ENCODE measurements around the gene PDE6A. TPM values are rescaled to one million over a fixed set of nuclear protein-coding genes. Genes with fewer than 3 reads are reported as not detected.
A peak's percentile ranks its signal among the peaks of the same experiment; 100 is the strongest.

PDE6A gene
- total and polyA plus RNA-seq, 9 of the 15 experiments (the other 6 are each of a cell fraction or from before 2014, with no cell fraction given), result 0.01 to 0.04 (median 0.01) TPM; not detected in 6

DNA sequence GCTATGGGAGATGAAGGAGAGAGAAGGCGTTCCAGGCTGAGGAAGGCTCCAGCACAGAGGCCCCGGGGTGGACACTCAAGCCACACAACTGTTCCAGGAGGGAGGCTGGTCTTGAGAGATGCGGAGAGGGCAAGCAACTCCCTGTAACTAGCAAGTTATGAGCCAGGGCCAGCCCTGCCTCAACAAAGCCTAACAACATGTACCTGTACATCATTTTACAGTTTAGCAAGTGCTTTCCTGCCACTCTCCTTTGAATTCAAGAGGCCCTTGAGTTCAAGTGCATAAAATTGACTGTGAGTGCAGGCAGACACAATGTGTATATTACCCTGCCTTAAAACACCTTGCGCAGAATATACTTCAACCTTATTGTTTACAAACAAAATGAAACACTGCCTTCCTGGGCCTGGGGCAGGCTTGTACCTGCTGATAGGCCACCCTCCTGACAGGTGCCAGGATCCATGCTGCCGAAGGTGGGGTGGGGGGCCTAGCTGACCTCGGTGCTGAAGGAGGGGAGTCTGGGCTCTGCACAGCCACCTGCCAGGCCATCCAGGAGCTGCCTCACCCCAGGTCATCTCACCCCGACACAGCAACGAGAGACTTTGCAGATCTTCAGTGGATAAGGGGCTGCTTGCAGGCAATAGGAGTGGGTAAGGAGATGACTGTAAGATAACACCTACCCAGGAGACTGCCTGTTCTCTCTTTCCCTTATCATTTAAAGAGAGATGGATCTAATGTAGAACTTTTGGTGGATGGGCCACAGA is 134.5 kb downstream of the PDE6A start:
- TF ChIP-seq, protein P1, sequence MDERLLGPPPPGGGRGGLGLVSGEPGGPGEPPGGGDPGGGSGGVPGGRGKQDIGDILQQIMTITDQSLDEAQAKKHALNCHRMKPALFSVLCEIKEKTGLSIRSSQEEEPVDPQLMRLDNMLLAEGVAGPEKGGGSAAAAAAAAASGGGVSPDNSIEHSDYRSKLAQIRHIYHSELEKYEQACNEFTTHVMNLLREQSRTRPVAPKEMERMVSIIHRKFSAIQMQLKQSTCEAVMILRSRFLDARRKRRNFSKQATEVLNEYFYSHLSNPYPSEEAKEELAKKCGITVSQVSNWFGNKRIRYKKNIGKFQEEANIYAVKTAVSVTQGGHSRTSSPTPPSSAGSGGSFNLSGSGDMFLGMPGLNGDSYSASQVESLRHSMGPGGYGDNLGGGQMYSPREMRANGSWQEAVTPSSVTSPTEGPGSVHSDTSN (CRISPR knock-in tag; IDR thresholded peaks at IDR 0.05; ENCODE audit: low read depth), result no peak
- TF ChIP-seq, protein P1 (tag; conservative IDR thresholded peaks at IDR 0.05; ENCODE audit: low read depth), result no peak
- TF ChIP-seq CTBP1 (IDR thresholded peaks at IDR 0.05; ENCODE audit: borderline replicate concordance) (peak; percentile 40), NR4A1 (CRISPR knock-in tag; IDR thresholded peaks at IDR 0.05) (no peak), NR4A1 (tag; IDR thresholded peaks at IDR 0.05) (0 out of 2 replicates have a peak, but pooled peaks have one; percentile 16), GATA2 (CRISPR knock-in tag; IDR thresholded peaks at IDR 0.05) (0 out of 2 replicates have a peak, but pooled peaks have one; percentile 52), NR2C1 (IDR thresholded peaks at IDR 0.05) (no peak), NR2C1 (tag; IDR thresholded peaks at IDR 0.05) (0 out of 2 replicates have a peak, but pooled peaks have one; percentile 4), EP300 (IDR thresholded peaks at IDR 0.05; ENCODE audit: low read length) (no peak), RBM25 (IDR thresholded peaks at IDR 0.05; ENCODE audit: low read depth, low read length, severe bottlenecking) (no peak), HDAC8 (tag; IDR thresholded peaks at IDR 0.05) (no peak)
- TF ChIP-seq, protein P2, sequence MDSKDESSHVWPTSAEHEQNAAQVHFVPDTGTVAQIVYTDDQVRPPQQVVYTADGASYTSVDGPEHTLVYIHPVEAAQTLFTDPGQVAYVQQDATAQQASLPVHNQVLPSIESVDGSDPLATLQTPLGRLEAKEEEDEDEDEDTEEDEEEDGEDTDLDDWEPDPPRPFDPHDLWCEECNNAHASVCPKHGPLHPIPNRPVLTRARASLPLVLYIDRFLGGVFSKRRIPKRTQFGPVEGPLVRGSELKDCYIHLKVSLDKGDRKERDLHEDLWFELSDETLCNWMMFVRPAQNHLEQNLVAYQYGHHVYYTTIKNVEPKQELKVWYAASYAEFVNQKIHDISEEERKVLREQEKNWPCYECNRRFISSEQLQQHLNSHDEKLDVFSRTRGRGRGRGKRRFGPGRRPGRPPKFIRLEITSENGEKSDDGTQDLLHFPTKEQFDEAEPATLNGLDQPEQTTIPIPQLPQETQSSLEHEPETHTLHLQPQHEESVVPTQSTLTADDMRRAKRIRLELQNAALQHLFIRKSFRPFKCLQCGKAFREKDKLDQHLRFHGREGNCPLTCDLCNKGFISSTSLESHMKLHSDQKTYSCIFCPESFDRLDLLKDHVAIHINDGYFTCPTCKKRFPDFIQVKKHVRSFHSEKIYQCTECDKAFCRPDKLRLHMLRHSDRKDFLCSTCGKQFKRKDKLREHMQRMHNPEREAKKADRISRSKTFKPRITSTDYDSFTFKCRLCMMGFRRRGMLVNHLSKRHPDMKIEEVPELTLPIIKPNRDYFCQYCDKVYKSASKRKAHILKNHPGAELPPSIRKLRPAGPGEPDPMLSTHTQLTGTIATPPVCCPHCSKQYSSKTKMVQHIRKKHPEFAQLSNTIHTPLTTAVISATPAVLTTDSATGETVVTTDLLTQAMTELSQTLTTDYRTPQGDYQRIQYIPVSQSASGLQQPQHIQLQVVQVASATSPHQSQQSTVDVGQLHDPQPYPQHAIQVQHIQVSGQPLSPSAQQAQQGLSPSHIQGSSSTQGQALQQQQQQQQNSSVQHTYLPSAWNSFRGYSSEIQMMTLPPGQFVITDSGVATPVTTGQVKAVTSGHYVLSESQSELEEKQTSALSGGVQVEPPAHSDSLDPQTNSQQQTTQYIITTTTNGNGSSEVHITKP (IDR thresholded peaks at IDR 0.05; ENCODE audit: partially characterized antibody), result peak; percentile 10
- Histone ChIP-seq H3K79me2 (ENCODE audit: control insufficient read depth, insufficient read depth, low read length) (peaks cover 97% of the 10 kb centered on the region), H3K4me3 (no peak overlapping the region), H3K9me3 (replicated peaks; ENCODE audit: control insufficient read depth, insufficient read depth, low read depth, low read length) (no peaks in the 10 kb centered on the region), H3K9me1 (ENCODE audit: control insufficient read depth, insufficient read depth, low read length) (peaks cover 3% of the 10 kb centered on the region), H3K27ac (ENCODE audit: extremely low read depth, low read depth, low read length) (peak overlapping the region; percentile 58), H3K27me3 (ENCODE audit: control insufficient read depth in 2 of 2, insufficient read depth in 2 of 2, low read length in 2 of 2) (no peaks in the 10 kb centered on the region), H3K4me2 (ENCODE audit: insufficient read depth, low read length) (peak overlapping the region; percentile 68), H3K36me3 (ENCODE audit: control insufficient read depth, insufficient read depth, low read length) (peaks cover 23% of the 10 kb centered on the region; the same call in 2 of the 3 replicates), H4K20me1 (replicated peaks; ENCODE audit: control insufficient read depth, insufficient read depth, low read length) (peaks cover 22% of the 10 kb centered on the region; the same call in 1 of the 2 replicates), H3K9ac (ENCODE audit: insufficient read depth in 1 of 2, low read depth in 2 of 2, low read length in 2 of 2) (peak overlapping the region; percentile 18 to 57; a peak in 2 of 4 replicates), H3K4me1 (replicated peaks in 1 of 2; ENCODE audit: control insufficient read depth in 2 of 2, insufficient read depth in 2 of 2, low read length in 2 of 2) (peaks cover 48 to 69% of the 10 kb centered on the region in 2 experiments), H2AFZ (ENCODE audit: low read depth, low read length) (peak overlapping the region; percentile 8; the same call in 1 of the 2 replicates)
- ChIA-PET CTCF (ENCODE audit: low intra/inter-chr PET ratio) (no interaction called here), POLR2A (interaction anchor here (0.9 kb wide), 2 partner anchors 9 to 10 kb away, joined by 3 to 4 read pairs; no protein-coding TSS in a partner anchor)
- no TSS peak for BruUV-seq (replicated peaks)
- 49% methylated on average over 8 of the region's 8 CpGs for WGBS (ENCODE audit: insufficient coverage, low coverage, missing lambda C conversion rate)
- ATAC-seq (no peak), DNase-seq (ENCODE audit: extremely low read depth in 1 of 4, low spot score in 3 of 4) (peak in 2 of 4 experiments; percentile 34 to 41), FAIRE-seq (no peak)
- in situ Hi-C loops (cut with MboI), result no loop called here
- intact Hi-C loops (cut with micrococcal nuclease), result loop anchor here (5.0 to 10.0 kb wide), 2 partner anchors 78 to 355 kb away; partner anchors contain the start of gene PPARGC1B
